Fibroblast of the aortic adventitia (primary cell): ENCODE measurements around the gene INMT. TPM values are rescaled to one million over a fixed set of nuclear protein-coding genes. Genes with fewer than 3 reads are reported as not detected.

Experiments used
- DNase-seq: peaks from one replicate; pipeline ENCODE4 v3.0.0-alpha.2; 2010; ENCODE audit warnings: low read depth
- H3K4me3 ChIP-seq: 2 replicates; pipeline ENCODE4 v1.5.1; 2011; ENCODE audit warnings: low read depth, mild to moderate bottlenecking, control low read depth, low read length, moderate library complexity
- CTCF ChIP-seq: IDR thresholded peaks from 2 replicates; pipeline ENCODE4 v1.5.1; 2011; ENCODE audit warnings: mild to moderate bottlenecking, low read length, control low read depth, inconsistent platforms; ENCODE audit not compliant: insufficient read depth
- total RNA-seq: library from RNA; depleted of rRNA; stranded (reverse); fragments of >200 nt; gene quantifications from 2 replicates; pipeline ENCODE4 v1.2.3, GENCODE V29; 2012; ENCODE audit warnings: low replicate concordance

The INMT gene
- total RNA-seq, 1 donor, result 2.5 TPM

DNA sequence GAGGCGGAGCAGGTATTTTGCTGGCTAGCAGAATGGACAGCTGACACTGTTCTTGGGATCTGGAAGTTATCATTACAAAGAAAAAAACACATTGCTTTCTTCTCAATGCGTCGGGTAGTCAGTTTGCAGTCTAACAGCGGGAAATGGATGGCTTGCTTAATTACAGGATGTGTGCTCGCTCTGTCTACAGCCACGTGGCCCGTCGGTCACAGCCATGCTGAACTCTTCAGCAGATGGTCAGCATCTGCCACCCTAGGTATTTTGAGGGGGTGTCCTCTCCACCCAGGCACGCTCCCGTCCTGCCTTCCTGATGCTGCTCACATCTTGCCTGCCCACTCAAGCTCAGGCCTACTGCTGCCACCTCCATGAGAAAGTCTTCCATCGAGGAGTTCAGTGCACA, 20.4 kb upstream of the INMT start:
- TF ChIP-seq CTCF, result no peak
- DNase-seq, result no peak
- H3K4me3 ChIP-seq, result no peak overlapping the region

DNA sequence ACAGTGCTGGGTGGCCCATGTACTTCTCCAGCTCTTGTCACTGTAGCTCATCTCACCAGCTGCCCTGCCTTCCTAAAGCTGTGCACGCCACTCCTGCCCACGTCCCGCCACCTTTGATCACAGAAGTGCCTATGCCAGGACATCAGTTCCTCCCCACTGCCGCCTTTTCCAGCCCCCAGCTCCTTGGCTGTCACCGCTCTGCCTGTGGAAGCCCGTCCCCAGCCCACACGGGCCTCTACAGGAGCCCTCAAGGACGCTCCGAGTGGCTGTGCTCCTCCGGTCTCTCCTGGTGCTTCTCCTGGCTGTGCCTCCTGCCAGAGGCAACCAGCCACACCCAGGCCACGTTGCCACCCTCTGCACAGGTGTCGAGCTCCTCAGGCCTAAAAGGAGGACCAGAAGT, 19.3 kb upstream of the INMT start:
- H3K4me3 ChIP-seq, result no peak overlapping the region
- TF ChIP-seq CTCF, result no peak
- no peak for DNase-seq

GRCh38 chr7:30733216-30733615, 18.7 kb upstream of the INMT start:
- DNase-seq, result no peak
- no peak overlapping the region for H3K4me3 ChIP-seq

GRCh38 chr7:30733691-30734090, 18.2 kb upstream of the INMT start:
- no peak overlapping the region for H3K4me3 ChIP-seq
- DNase-seq, result no peak
- TF ChIP-seq CTCF, result no peak

More at GRCh38 chr7:30733216-30733615, 18.7 kb upstream of the INMT start:
- no peak for TF ChIP-seq CTCF

DNA sequence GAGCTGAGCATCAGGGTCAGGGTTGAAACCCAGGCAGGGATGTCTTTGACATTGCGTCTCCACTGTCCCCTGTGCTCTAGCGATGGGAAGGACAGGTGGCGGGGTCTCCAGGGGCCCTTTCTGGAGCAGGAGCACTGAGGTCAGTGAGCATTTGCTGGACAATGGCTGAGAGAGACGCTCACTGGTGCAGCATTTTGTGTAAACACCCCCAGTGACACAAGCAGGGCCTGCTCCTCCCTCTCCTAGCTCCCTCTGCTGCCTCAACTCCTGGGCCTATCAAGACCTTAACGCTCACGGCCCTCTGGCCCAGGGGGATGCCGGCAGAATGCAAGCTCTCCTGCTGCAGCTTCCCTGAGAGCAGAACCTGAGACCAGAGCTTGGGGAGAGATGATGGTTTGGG, 17.4 kb upstream of the INMT start:
- DNase-seq, result no peak
- H3K4me3 ChIP-seq, result no peak overlapping the region
- TF ChIP-seq CTCF, result no peak

DNA sequence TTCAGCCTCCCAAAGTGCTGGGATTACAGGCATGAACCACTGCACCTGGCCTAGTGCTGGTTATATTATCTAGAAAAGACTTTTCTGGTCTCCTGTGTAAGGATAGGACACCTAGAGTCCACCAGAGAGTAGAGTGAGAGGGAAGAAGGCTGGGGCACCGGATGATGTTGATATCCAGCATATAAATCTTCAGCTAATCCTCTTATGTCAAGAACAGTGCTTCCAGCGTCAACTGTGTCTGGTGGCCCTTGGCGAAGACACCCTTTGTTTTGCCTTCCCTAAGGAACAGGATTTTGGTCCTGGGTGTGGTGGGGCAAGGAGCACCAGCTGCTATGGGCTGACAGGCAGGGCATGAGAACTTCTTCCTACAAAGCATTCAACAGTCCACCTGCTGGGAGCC, 16.3 kb upstream of the INMT start:
- no peak for DNase-seq
- no peak for TF ChIP-seq CTCF
- H3K4me3 ChIP-seq, result no peak overlapping the region

DNA sequence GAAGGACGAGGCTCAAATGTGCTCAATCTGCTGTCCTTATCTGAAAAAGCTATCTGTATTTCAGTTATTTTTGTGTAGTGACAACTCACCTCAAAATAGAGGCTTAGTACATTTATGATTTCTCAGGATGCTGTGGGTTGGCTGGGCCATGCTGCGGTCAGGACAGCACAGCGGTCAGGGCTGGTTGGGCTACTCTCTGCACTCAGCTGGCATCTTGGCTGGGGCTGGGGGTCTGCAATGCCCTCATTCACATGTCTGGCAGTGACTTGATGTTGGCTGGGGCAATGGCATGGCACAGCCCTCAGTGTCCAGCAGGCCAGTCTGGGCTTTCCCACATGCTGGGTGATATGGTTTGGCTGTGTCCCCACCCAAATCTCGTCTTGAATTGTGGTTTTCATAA, 15.6 kb upstream of the INMT start:
- TF ChIP-seq CTCF, result no peak
- no peak overlapping the region for H3K4me3 ChIP-seq
- DNase-seq, result no peak
